ENCODE measurements around the gene HELB. TPM values are rescaled to one million over a fixed set of nuclear protein-coding genes. Genes with fewer than 3 reads are reported as not detected.

The HELB gene
- total RNA-seq, 1 donor from 2014 or later: 4.1 TPM

DNA sequence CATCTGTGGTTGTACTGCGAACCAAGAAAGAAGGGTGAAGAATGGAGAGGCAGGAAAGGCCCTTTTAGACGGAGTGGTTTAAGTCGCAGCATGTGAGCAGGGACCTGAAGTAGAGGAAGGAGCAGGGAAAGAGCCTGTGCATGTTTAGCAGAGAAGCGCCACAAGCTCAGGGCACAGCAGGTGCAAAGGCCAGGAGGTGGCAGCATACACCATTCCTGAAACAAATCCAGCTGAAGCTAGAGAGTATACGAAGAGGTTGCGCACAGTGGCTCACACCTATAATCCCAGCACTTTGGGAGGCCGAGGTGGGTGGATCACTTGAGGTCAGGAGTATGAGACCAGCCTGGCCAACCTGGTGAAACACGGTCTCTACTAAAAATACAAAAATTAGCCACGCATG, 49.9 kb downstream of the HELB start:
- Mint-ChIP-seq H3K36me3 (ENCODE audit: low read depth, unreplicated experiment) (peaks cover 5% of the 10 kb centered on the region), H3K27ac (ENCODE audit: unreplicated experiment) (no peak overlapping the region)
- TF ChIP-seq, protein P1, sequence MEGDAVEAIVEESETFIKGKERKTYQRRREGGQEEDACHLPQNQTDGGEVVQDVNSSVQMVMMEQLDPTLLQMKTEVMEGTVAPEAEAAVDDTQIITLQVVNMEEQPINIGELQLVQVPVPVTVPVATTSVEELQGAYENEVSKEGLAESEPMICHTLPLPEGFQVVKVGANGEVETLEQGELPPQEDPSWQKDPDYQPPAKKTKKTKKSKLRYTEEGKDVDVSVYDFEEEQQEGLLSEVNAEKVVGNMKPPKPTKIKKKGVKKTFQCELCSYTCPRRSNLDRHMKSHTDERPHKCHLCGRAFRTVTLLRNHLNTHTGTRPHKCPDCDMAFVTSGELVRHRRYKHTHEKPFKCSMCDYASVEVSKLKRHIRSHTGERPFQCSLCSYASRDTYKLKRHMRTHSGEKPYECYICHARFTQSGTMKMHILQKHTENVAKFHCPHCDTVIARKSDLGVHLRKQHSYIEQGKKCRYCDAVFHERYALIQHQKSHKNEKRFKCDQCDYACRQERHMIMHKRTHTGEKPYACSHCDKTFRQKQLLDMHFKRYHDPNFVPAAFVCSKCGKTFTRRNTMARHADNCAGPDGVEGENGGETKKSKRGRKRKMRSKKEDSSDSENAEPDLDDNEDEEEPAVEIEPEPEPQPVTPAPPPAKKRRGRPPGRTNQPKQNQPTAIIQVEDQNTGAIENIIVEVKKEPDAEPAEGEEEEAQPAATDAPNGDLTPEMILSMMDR (IDR thresholded peaks at IDR 0.05; ENCODE audit: insufficient read depth, low read depth, low read length): no peak
- no peak for TF ChIP-seq EZH2 (IDR thresholded peaks at IDR 0.05; ENCODE audit: insufficient read depth, low read length)

DNA sequence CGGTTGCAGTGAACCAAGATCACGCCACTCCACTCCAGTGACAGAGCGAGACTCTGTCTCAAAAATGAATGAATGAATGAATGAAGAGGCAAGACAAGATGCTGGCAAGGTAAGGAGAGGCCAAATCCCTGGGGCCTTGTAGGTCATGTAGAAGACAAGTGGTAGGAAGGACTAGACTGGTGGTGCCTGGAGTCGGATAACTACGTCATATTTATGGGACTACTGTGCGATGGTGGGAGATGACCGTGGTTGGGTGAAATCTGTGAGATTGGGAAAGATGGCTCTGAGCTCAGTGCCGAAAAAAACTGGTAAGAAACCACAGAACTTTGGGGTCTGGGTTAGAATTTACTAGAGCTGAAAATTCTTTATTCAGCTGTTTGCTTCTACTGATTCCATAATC, 50.6 kb downstream of the HELB start:
- Mint-ChIP-seq H3K4me1 (ENCODE audit: low read depth, unreplicated experiment) (no peaks in the 10 kb centered on the region), H3K9me3 (ENCODE audit: unreplicated experiment) (no peaks in the 10 kb centered on the region), H3K4me3 (ENCODE audit: unreplicated experiment) (no peak overlapping the region), H3K27me3 (ENCODE audit: low read depth, unreplicated experiment) (no peaks in the 10 kb centered on the region), H3K27ac (ENCODE audit: unreplicated experiment) (no peak overlapping the region), H3K36me3 (ENCODE audit: low read depth, unreplicated experiment) (peaks cover 5% of the 10 kb centered on the region)
- no peak overlapping the region for H3K4me2 ChIP-seq (ENCODE audit: low read length)
- FAIRE-seq: no peak
- no peak overlapping the region for H3K4me3 ChIP-seq (ENCODE audit: insufficient read depth, low read depth, low read length)
- no peak for TF ChIP-seq EZH2 (IDR thresholded peaks at IDR 0.05; ENCODE audit: insufficient read depth, low read length)
- TF ChIP-seq, protein P1 (IDR thresholded peaks at IDR 0.05; ENCODE audit: insufficient read depth, low read depth, low read length): no peak
- H4K20me1 ChIP-seq (ENCODE audit: insufficient read depth, low read length): no peaks in the 10 kb centered on the region
- no peak for DNase-seq (ENCODE audit: low read depth)
- no peak overlapping the region for H3K27ac ChIP-seq (ENCODE audit: low read depth, low read length)
- no peaks in the 10 kb centered on the region for H3K36me3 ChIP-seq (ENCODE audit: insufficient read depth, low read length)
- H2AFZ ChIP-seq (ENCODE audit: low read depth, low read length): no peak overlapping the region
- no peak overlapping the region for H3K9ac ChIP-seq (ENCODE audit: low read length)
- no peaks in the 10 kb centered on the region for H3K27me3 ChIP-seq (ENCODE audit: insufficient read depth, low read length)
- no peaks in the 10 kb centered on the region for H3K4me1 ChIP-seq (ENCODE audit: insufficient read depth, low read length)
- H3K9me3 ChIP-seq (ENCODE audit: insufficient read depth, low read depth, low read length): no peaks in the 10 kb centered on the region
- no peaks in the 10 kb centered on the region for H3K79me2 ChIP-seq (ENCODE audit: insufficient read depth, low read length)

More for the DNA sequence above, 49.9 kb downstream of the HELB start:
- Histone ChIP-seq H3K36me3 (ENCODE audit: insufficient read depth, low read length) (no peaks in the 10 kb centered on the region), H3K4me2 (ENCODE audit: low read length) (no peak overlapping the region), H3K9ac (ENCODE audit: low read length) (no peak overlapping the region), H2AFZ (ENCODE audit: low read depth, low read length) (no peak overlapping the region), H4K20me1 (ENCODE audit: insufficient read depth, low read length) (no peaks in the 10 kb centered on the region), H3K79me2 (ENCODE audit: insufficient read depth, low read length) (no peaks in the 10 kb centered on the region), H3K4me1 (ENCODE audit: insufficient read depth, low read length) (no peaks in the 10 kb centered on the region), H3K4me3 (ENCODE audit: insufficient read depth, low read depth, low read length) (no peak overlapping the region), H3K9me3 (ENCODE audit: insufficient read depth, low read depth, low read length) (no peaks in the 10 kb centered on the region), H3K27me3 (ENCODE audit: insufficient read depth, low read length) (no peaks in the 10 kb centered on the region), H3K27ac (ENCODE audit: low read depth, low read length) (no peak overlapping the region)
- Mint-ChIP-seq H3K27me3 (ENCODE audit: low read depth, unreplicated experiment) (no peaks in the 10 kb centered on the region), H3K4me1 (ENCODE audit: low read depth, unreplicated experiment) (no peaks in the 10 kb centered on the region), H3K9me3 (ENCODE audit: unreplicated experiment) (no peaks in the 10 kb centered on the region), H3K4me3 (ENCODE audit: unreplicated experiment) (no peak overlapping the region)
- DNase-seq (ENCODE audit: low read depth): no peak
- no peak for FAIRE-seq

DNA sequence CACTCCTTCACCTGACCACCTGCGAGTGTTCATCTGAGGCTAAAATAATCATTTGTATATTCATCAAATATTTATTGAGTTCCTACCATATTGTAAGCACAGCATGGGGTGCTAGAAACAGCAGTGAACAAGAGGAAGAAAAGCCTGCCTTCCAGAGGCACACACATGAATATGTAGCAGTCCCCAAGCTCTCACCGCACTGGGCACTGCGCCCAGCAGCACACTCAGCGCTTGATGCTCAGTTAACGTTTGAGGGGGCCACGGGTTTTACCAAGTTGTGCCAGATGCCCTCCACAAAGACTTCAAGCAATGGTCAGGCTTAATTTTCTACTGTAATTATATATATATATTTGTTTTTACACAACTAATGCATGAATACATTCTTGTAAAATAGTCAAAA, 52.0 kb downstream of the HELB start:
- Histone ChIP-seq H3K27ac (ENCODE audit: low read depth, low read length) (no peak overlapping the region), H3K4me2 (ENCODE audit: low read length) (no peak overlapping the region), H3K9ac (ENCODE audit: low read length) (no peak overlapping the region), H3K4me3 (ENCODE audit: insufficient read depth, low read depth, low read length) (no peak overlapping the region), H3K4me1 (ENCODE audit: insufficient read depth, low read length) (no peaks in the 10 kb centered on the region), H4K20me1 (ENCODE audit: insufficient read depth, low read length) (no peaks in the 10 kb centered on the region), H3K27me3 (ENCODE audit: insufficient read depth, low read length) (no peaks in the 10 kb centered on the region), H3K36me3 (ENCODE audit: insufficient read depth, low read length) (no peaks in the 10 kb centered on the region), H3K79me2 (ENCODE audit: insufficient read depth, low read length) (no peaks in the 10 kb centered on the region), H2AFZ (ENCODE audit: low read depth, low read length) (no peak overlapping the region), H3K9me3 (ENCODE audit: insufficient read depth, low read depth, low read length) (no peaks in the 10 kb centered on the region)
- no peaks in the 10 kb centered on the region for H3K4me1 Mint-ChIP-seq (ENCODE audit: low read depth, unreplicated experiment)
- H3K27ac Mint-ChIP-seq (ENCODE audit: unreplicated experiment): no peak overlapping the region
- FAIRE-seq (no peak), DNase-seq (ENCODE audit: low read depth) (peak; percentile 39)
- TF ChIP-seq, protein P1 (IDR thresholded peaks at IDR 0.05; ENCODE audit: insufficient read depth, low read depth, low read length): no peak
- TF ChIP-seq EZH2 (IDR thresholded peaks at IDR 0.05; ENCODE audit: insufficient read depth, low read length): no peak
- no peaks in the 10 kb centered on the region for H3K9me3 Mint-ChIP-seq (ENCODE audit: unreplicated experiment)
- H3K27me3 Mint-ChIP-seq (ENCODE audit: low read depth, unreplicated experiment): no peaks in the 10 kb centered on the region
- no peak overlapping the region for H3K4me3 Mint-ChIP-seq (ENCODE audit: unreplicated experiment)
- peaks cover 5% of the 10 kb centered on the region for H3K36me3 Mint-ChIP-seq (ENCODE audit: low read depth, unreplicated experiment)
